ENCODE measurements around the gene LEMD2. TPM values are rescaled to one million over a fixed set of nuclear protein-coding genes. Genes with fewer than 3 reads are reported as not detected.

LEMD2 gene
- total RNA-seq, 2 donors from 2014 or later = 64.2 to 80.2 TPM

DNA sequence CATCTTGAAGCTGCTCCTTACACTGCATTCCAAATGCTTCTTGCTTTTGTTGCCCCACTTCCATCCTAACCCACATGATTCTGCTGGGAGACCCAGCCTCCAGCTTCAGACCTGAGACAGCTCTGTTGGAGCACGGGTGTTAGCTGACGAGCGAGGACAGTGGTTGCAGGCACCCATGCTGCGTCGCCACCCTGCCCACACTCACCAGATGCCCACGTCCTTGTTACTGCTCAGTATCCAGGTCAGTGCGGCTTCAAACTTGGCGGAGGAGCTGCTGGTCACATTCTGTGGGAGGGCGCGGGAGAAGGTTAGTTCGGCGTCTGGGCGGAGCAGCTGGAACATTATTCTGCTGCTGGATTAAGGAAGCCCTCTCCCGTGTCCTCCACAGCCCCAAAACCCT lies 9.0 kb downstream of the LEMD2 start:
- Histone ChIP-seq H3K27ac (no peak overlapping the region), H3K4me1 (replicated peaks) (no peaks in the 10 kb centered on the region), H3K27me3 (replicated peaks; ENCODE audit: insufficient read depth) (no peaks in the 10 kb centered on the region), H3K9me3 (no peaks in the 10 kb centered on the region), H3K36me3 (peaks cover 33 to 67% of the 10 kb centered on the region in 2 donors), H3K4me3 (no peak overlapping the region)
- TF ChIP-seq, protein P1, sequence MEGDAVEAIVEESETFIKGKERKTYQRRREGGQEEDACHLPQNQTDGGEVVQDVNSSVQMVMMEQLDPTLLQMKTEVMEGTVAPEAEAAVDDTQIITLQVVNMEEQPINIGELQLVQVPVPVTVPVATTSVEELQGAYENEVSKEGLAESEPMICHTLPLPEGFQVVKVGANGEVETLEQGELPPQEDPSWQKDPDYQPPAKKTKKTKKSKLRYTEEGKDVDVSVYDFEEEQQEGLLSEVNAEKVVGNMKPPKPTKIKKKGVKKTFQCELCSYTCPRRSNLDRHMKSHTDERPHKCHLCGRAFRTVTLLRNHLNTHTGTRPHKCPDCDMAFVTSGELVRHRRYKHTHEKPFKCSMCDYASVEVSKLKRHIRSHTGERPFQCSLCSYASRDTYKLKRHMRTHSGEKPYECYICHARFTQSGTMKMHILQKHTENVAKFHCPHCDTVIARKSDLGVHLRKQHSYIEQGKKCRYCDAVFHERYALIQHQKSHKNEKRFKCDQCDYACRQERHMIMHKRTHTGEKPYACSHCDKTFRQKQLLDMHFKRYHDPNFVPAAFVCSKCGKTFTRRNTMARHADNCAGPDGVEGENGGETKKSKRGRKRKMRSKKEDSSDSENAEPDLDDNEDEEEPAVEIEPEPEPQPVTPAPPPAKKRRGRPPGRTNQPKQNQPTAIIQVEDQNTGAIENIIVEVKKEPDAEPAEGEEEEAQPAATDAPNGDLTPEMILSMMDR (IDR thresholded peaks at IDR 0.05) = no peak
- TF ChIP-seq POLR2AphosphoS5 (IDR thresholded peaks at IDR 0.05) = no peak
- TF ChIP-seq POLR2A (IDR thresholded peaks at IDR 0.05) = no peak
- 87% methylated on average over 14 of the region's 14 CpGs for WGBS
- intact Hi-C loops (cut with DNase I) = loop anchor here (10.0 kb wide), 1 partner anchor 325 kb away; the partner anchor contains the start of gene ZBTB9
- DNase-seq (ENCODE audit: low spot score) = no peak

DNA sequence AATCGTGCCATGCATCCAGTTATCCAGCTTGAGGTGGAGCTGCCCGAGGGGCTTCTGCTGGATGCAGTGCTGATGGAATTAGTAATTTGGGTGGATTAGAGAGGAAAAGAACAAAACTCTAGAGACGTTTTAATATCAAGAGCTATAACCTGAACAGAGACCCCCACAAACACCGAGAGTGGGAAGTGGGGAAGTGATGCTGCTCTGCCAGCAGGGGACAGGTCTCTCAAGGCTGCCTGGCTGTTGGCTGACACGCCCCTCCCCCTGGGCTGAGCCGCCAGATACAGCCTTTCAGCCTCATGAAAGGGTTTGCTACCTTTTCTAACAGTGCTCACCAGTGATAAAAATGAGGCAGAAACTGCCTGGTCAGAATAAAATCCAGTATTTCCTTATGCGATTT lies 9.6 kb downstream of the LEMD2 start:
- Histone ChIP-seq H3K4me3 (no peak overlapping the region), H3K27me3 (replicated peaks; ENCODE audit: insufficient read depth) (no peaks in the 10 kb centered on the region), H3K36me3 (peaks cover 33 to 71% of the 10 kb centered on the region in 2 donors), H3K4me1 (replicated peaks) (no peaks in the 10 kb centered on the region), H3K9me3 (no peaks in the 10 kb centered on the region), H3K27ac (no peak overlapping the region)
- no peak for DNase-seq (ENCODE audit: low spot score)
- intact Hi-C loops (cut with DNase I) = no loop called here
- TF ChIP-seq POLR2A (IDR thresholded peaks at IDR 0.05) = no peak
- TF ChIP-seq POLR2AphosphoS5 (IDR thresholded peaks at IDR 0.05) = no peak
- TF ChIP-seq, protein P1 (IDR thresholded peaks at IDR 0.05) = no peak
- 84% methylated on average over 7 of the region's 7 CpGs for WGBS

DNA sequence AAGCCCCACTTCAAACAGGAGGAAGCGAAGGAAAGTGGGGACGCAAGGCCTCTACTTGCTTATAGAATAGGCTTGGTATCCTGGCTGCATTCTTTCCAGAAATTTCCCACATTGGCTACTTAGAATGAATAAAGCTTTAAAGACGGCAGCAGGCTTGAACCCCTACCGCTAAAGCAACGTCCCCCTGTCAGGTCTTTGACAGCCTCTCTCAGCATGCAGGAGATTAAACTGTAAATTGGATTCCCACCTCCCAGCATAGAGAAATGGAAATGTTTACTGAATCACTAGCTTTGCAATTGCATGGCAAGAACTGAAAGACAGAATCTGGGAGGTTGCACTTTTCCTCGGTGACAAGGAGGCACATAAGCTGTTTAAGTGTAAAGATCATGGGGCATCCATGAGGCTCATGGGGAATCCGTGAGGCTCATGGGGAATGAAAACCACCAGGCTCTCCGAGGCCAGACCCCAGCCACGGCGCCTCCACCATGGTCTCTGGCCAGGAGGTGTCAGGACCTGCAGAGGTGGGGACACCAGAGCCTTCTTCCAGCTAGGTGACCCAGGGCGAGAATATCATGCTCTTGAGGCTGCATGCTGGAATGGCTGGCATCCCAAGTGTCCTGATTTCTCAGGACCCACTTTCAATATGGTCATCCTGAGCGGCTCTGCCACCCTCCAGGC lies 10.3 kb downstream of the LEMD2 start:
- DNase-seq (ENCODE audit: low spot score) = no peak
- no peaks in the 10 kb centered on the region for H3K4me1 ChIP-seq (replicated peaks)
- no peak for TF ChIP-seq POLR2A (IDR thresholded peaks at IDR 0.05)
- TF ChIP-seq, protein P1 (IDR thresholded peaks at IDR 0.05) = no peak
- TF ChIP-seq POLR2AphosphoS5 (IDR thresholded peaks at IDR 0.05) = no peak
- no peak overlapping the region for H3K27ac ChIP-seq
- no peak overlapping the region for H3K4me3 ChIP-seq
- peaks cover 33 to 68% of the 10 kb centered on the region in 2 donors for H3K36me3 ChIP-seq
- intact Hi-C loops (cut with DNase I) = no loop called here
- H3K9me3 ChIP-seq = no peaks in the 10 kb centered on the region
- 90% methylated on average over 12 of the region's 12 CpGs for WGBS
- H3K27me3 ChIP-seq (replicated peaks; ENCODE audit: insufficient read depth) = no peaks in the 10 kb centered on the region

DNA sequence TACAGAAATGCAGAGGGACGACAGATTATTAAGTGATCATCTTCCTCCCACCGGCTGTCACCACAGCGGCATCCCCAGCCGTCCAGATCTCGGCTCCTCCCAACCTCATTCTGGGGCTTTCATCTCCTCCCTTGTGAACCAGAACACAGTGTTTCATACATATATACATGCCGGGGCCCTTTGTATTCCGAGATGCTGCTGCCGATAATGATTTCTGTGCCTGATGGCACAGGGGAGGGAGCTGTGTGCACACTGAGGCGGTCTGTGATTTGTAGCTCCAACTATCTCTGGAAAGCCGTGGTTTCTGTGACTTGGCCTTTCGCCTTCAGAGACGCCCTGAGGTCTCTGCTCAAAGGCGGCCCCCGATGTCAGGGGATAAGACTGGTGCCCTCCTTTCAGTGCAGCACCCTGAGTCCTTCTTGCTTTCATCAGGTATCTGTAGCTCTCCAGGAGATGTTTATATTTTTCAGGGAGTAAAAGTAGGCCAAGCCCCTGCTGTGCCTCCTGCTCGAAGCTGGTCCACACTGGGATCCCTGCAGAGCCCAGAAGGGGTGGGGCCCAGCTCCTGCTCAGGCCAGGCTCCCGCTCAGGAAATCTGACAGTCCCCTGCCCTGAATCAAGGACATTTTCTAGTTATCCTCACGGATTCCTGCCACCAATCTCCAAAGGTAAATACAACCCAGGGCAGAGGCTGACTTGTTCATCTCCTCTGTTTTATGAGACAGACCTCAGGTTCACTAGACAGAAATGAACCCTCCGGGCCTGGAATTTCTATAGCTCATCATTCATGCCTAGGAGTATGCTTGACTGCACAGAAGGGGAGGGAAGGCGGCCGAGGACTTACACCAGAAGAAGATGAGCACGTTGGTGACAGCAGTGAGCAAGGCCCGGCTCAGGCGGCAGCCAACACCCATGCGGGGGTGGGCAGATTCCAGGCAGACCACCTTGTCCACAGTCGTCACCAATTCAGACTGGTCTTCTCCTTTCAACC lies 11.2 kb downstream of the LEMD2 start:
- no peak overlapping the region for H3K4me3 ChIP-seq
- intact Hi-C loops (cut with DNase I) = no loop called here
- H3K27ac ChIP-seq = no peak overlapping the region
- no peaks in the 10 kb centered on the region for H3K9me3 ChIP-seq
- H3K4me1 ChIP-seq (replicated peaks) = peaks cover 3% of the 10 kb centered on the region
- no peaks in the 10 kb centered on the region for H3K27me3 ChIP-seq (replicated peaks; ENCODE audit: insufficient read depth)
- TF ChIP-seq POLR2AphosphoS5 (IDR thresholded peaks at IDR 0.05) = no peak
- TF ChIP-seq POLR2A (IDR thresholded peaks at IDR 0.05) = no peak
- TF ChIP-seq, protein P1 (IDR thresholded peaks at IDR 0.05) = no peak
- 85% methylated on average over 25 of the region's 25 CpGs for WGBS
- DNase-seq (ENCODE audit: low spot score) = no peak
- peaks cover 33 to 67% of the 10 kb centered on the region in 2 donors for H3K36me3 ChIP-seq
